Smooth muscle cell of the brain vasculature (primary cell): ENCODE measurements around the gene HSPH1.

Experiments
- DNase-seq: peaks from one replicate; pipeline ENCODE4 v3.0.0-alpha.2; 2012; ENCODE audit warnings: low read depth, low spot score

HSPH1 gene

DNA sequence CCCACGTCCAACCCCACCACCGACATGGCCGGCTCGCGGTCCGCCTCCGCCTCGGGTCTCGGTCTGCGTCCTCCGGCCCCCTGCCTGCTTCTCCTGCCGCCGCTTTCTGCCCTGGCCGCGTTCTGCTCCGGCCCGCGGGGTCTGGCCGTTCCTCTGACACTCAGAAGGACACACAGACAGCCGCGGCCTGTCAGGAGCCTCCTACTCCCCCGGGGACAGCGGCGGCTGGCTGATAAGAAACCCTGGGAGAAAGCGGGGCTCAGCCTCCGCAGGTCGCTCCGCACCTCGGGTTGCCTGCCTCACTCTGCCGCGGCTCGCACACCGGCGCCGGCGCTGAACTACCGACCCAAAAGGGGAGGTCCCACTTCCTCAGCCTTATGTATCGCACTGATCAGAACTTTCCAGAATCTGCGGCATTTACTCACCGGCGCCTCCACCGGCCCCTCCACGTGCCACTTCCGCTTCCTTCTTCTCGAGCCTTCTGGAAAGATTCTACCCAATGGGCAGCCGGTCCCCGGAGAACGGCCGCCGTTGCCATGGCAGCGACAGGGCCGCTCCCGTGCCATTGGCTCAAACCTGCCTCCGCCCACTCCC, at the start of gene HSPH1:
HSPH1 (minus strand) TSS at position 348 of the 594 bp plus-strand sequence; CDS start at position 26, 322 bp downstream.
- DNase-seq = peak; percentile 91

DNA sequence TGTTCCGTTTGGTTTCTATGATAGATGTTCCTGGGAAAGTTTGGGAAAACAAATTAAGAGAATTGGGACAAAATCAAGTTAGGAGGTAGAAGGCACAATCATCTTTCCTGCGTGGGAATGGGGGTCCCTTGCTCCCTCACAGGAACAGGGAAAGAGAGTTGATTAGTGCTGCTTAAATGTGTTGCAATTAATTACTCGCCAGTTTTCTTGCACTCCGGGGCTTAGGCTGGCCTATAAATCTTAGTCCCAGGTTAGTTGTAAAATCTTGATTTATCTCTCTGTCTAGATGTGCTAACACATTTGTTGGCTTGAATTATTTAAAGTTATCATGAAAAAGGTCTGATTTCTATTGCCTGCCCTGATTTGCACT, 48.1 kb upstream of the HSPH1 start:
- no peak for DNase-seq

DNA sequence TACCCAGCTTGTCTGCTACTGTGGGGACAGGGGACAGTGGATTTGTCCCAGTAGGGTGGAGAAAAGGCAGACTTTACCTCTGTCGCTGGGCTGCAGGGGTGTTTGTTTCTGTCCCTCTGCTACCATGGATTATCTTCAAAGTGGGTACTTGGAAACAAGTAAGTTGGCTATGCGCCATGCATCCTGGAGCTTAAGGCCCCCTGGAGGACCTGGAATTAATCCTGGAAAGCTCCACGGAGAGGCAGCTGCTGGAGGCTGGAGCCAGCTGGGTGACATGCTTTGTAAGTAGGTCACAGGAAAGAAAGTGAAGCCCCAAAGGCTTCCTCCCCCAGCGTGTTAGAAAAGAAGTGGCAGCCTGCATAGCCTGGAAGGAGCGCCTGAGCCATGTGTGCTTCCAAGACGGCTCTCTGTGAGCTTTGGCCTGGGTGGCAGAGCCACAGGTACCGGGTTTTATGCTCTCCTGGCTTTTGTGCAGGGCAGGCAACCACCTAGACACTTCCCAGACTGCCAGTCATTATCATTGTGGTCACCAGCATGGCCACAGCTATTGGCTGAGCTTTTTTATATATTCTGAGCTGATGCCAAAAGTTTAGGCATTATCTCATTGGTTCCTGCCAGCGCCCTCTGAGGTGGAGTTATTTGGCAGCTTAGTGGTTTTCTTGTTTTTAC, 47.6 kb upstream of the HSPH1 start:
- DNase-seq = peak; percentile 35

DNA sequence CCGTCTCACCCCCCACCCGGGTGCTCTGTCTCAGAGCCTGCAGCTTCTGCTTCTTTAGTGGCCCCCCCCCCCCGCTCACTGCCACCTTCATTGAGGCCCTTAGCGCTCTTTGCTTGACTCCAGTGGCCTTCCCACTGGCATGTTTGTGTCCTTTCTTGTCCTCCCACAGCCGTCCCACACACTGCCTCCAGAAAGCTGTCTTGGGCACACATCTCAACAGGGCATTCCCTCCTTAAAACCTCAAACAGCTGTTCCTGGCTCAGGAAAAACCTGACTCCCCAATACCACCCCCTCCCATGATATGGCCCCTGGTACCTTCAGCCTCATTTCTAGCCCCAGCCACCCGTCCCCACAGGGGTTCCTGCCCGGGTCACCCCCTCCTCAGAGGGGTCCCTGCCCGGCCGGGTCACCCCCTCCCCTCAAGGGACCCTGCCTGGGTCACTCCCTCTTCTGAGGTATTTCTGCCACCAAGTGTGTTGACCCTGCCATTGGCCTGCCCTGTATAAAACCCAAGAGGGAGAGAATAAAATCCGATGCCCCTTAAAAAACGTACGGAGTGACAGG, 46.9 kb upstream of the HSPH1 start:
- no peak for DNase-seq

DNA sequence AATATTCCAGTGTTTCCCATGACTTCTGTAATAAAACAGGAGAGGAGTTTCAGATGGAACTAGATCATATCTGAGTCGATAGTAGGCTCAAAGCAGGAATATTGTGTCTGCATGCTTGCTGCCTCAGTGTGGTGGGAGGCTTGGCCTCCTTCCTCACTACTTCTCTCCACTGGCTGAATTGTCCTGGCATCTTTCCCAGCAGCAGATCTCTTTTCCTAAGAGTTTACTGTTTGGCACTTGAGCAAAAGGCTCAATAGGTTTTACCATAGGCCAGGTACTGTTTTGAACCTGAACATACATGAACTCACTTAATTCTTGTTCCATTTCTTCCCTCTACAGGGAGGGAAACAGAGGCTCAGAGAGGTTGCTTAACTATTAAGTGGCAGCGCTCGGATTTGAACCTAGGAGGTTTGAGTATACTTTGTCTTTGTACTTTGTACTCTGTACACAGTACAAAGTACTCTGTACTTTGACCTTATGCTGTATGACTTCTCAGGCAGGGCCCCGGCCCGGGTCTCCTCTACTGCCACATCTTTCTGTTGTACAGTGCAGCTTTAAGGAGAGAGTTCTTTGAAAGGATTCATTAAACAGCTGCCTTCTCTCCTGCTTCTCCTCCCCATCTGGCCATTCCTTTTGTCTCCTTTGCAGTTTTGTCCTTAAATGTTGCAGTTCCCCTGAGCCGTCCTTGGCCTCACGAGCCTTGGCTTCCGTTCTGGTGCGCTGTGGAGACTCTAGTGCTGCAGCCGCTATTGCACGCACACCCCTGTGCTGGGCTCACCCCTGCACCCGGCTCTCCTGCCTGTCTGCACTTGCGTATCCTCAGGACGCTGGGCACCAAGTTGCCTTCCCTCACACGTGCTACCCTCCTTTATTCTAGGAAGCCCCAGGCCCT, 46.2 kb upstream of the HSPH1 start:
- peak; percentile 13 for DNase-seq

DNA sequence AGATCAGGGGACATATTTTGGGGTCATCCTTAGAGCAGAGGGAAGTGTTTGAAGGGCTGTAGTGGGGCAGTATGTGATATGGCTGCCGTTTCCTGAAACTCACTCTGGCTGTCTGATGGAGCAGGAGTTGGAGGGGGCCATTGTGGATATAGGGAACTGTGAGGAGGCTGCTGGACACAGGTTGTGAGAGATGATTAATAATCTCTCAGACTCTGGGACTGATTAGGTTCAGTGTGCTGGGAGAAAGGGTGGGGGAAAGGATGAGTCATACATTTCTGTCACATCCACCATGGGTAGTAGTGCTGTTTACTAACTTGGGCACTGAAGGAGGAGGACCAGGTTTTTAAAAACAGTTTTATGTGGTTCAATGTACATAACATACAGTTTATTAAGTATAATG, 42.9 kb upstream of the HSPH1 start:
- no peak for DNase-seq

DNA sequence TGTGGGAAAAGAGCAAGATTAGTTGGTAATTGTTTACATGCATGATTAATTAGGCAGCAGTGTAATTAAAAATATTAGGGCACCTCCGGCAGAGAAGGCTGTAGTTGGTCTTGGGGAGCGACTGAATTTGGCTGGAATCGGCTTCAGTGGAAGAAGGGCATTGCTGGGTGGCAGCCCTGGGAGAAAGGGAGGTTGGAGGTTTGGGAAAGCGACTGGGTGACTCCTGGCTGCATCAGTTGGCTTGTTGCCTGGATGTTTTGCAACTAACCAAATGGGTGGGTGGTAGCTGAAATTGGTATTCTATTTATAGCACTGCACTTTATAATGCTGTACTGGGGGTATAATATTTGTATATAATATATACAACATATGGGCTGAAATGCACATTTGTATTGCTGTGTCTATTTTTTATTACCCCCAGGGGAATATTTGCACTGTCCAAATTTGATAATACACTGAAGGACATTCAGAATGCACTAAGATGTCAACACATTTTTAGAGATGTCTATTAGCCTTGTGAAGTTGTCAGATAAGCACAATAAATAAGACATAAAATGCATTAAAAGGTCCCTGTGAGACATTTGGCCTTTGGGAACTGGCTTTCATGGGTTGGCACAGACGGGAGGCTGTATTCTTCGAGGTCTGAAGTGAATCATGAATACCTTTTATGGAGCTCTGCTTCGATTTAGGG, 39.8 kb upstream of the HSPH1 start:
- DNase-seq = no peak

DNA sequence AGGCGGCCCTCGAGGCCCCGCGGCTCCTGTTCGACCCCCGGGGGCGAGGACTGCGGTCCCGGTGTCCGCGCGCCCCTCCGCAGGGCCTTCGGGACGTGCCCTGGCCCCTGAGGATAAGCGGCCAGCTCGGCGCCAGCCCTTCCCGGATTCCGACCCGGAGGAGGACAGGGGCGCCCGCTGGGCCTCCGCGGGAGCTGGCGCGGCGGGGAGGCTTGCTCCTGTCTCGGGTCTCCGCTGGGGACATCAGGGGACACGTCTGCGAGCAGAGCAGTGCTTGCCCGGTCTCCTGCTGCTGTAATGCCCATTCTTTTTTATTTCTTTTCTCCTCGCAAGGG, 38.9 kb upstream of the HSPH1 start:
- DNase-seq = no peak

DNA sequence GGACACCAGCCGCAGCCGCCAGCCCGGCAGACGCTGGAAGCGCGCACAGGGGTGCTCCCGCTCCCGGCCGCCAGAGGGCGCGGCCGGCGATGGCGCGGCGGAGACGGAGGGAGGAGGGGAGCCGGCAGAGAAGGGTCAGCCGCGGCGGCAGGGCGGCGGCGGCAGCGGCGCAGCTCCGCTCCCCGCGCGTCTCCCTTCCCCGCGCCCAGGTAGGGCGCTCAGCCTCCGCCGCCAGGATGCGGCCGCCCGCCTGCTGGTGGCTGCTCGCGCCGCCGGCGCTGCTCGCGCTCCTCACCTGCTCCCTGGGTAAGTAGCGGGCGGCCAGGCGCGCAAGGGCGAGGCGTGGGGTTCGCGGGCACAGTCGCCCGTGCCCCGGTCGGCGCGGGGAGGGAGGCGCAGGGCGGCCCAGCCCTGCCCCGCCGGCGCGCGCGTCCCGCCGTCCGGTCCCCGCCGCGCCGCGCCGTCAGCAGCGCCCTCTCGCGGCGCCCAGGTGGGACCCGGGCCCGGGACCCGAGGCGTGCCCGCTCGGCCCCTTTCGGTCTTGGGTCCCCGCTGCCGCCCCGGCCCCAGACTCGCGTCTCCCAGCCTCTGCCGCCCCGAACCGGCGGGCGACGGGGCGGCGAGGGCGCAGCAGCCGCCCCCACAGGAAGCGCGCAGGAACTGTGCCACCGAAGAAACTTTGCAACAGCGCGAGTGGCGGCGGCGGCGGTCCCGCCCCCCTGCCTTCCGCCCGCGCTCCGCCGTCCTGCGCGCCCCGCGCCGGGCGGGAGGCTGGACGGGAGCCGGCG, 38.3 kb upstream of the HSPH1 start, which contains the start of gene B3GLCT:
B3GLCT (plus strand) TSS at position 127 of the 788 bp plus-strand sequence; CDS start at position 237, 110 bp downstream.
- peak; percentile 24 for DNase-seq

DNA sequence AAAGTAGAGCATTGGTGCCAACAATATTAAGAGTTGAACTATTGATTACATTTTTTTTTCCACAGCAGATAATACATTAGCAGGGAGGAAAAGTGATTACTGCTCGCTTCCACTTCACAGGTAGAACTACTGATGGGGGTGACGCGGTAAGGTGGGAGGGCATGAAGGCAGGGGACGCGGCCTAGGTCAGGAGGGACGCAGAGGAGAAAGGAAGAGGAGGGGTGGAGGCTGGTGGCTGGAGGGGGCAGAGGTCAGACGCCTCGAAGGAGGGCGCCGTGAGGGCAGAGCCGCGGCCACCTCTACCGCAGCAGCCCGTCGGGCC, 37.8 kb upstream of the HSPH1 start:
- DNase-seq = no peak

DNA sequence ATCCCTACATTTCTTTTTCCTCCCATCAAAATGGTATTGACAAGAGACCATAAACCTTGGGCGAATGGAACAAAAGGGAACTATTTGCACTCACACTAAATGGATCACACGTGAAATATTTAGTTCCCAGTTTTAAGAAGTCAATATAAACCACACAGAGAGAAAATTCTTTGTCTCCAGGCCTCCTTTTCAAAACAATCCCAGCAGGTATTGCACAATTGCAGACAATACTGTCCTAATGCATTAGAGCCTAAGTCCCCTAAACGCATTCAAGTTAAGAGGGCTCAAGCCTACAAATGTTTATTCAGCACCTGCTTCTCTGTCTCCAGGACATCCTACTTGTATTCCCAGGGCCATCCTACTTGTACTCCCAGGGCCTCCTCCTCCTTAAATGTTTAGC, 36.8 kb upstream of the HSPH1 start:
- DNase-seq = no peak

DNA sequence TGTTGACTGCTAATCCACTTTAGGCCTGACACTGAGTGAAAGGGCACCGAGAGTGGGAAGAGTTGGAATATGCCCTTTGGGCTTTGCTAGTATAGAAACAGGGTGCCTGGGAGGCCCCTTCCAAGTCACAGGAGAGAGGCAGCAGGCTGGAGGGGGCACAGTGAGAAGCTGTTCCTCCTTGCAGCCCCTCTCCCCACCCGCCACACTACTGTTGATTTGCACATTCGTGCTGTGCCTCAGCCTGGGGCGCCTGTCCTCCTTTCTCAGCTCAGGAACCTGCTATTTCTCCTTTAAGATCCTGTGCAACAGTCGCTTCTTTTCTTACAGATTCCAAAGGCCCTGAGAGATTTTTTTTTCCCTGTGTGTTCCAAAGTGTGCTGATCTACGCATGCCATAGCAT, 35.3 kb upstream of the HSPH1 start:
- no peak for DNase-seq

DNA sequence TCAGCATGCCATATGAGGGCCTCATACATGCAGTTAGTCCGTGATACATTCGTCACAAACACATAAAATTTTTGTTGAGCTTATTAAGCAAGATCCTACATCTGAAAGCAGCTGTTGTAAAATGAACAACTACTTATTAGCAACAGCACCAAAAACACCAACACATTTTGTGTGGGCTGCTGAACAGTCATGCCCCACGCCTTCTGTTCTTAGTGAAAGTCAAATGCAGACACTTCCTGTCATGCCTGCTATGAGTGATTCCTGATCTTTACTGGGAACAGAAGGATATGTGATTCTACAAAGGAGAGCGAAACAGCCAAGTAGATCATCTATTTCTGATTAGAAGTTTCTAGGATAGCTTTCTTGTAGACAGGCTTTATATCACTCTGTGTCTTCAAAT, 33.9 kb upstream of the HSPH1 start:
- DNase-seq = no peak

DNA sequence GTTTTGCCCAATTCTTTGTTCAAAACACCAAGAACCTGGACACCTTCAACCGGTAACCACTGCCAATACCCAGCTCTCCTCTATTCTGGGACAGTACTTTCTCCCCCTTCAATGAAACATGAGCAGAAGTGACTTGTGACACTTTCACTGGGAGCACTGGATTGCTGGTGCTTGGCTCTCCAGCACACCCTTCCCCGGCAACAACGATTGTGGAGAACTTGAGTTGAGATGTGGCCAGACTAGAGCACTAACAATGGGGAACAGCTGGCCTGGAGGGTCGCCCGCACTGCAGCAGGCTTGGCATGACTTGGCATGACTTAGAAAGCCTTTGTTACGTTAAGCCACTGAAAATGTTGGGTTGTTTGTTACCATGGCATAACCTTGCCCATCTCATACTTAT, 30.6 kb upstream of the HSPH1 start:
- no peak for DNase-seq

DNA sequence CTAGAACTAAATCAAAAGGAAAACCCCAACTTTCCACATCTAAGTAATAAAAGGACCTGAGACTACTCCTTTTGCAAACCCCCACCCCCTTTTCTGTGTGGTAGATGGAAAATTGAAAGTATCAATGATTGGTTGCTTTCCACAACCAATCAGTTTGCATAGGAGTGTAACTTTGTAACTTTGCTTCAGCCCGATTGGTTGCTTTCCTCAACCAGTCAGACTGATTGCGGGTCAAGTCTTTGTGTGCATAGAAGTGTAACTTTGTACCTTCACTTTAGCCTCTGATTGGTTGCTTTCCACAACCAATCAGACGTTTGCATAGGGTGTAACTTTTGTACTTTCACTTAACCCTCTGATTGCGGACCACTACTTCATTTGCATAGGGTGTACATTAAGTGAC, 30.0 kb upstream of the HSPH1 start:
- no peak for DNase-seq

DNA sequence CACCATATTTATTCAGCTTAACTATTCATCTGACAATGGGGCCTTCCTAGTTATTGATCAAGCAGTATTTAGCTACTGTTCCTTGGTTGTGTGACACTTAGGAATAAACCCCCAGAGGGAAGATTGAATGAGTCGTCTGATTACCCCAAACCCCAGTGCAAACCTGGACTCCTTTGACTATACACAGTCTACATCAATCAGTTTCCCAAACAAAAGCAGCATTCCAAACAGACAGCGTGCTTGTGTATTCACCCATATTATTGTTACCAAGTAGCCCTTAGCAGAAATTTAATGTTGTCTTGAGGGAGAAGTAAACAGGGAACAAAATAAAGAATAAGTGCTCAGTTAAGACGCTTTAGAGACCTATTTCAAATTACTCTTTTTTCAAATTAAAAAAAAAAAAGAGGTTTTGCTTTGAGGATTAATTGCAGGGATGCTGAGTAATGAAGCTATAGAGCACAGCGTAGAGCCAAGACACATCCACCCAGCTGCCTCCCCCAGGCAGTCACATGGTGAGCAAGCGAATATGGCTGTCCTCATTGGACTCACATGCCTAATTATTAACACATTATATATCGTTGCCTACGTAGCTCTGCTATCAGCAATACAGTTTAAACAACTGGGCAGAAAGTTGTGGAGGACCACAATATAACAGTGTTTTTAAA, 23.4 kb upstream of the HSPH1 start:
- no peak for DNase-seq

DNA sequence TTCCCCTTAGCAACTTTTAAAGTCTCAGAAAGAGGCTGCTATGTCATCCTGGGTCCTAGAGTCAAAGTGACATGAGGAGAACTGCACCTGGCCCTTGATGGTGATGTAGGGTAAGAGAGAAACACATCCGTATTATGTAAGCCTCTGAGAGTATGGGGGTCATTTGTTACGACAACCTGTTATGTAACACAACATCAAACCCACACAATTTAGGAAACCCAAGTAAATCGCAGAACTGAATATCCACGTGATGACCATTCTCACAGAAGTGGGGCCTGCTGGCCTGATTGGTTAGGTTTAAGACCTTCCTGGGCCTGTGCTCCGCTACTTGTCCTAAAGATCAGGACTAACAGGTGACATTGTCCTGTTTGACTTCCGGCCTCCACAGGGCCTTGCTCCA, 22.7 kb upstream of the HSPH1 start:
- no peak for DNase-seq

DNA sequence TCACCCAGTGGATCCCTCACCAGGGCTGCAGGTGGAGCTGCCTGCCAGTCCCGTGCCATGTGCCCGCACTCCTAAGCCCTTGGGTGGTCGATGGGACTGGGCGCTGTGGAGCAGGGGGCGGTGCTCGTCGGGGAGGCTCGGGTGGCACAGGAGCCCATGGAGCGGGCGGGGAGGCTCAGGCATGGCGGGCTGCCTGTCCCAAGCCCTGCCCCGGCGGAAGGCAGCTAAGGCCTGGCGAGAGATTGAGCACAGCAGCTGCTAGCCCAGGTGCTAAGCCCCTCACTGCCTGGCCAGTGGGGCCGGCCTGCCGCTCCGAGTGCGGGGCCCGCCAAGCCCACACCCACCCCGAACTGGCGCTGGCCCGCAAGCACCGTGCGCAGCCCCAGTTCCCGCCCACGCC, 21.3 kb upstream of the HSPH1 start:
- DNase-seq = no peak

DNA sequence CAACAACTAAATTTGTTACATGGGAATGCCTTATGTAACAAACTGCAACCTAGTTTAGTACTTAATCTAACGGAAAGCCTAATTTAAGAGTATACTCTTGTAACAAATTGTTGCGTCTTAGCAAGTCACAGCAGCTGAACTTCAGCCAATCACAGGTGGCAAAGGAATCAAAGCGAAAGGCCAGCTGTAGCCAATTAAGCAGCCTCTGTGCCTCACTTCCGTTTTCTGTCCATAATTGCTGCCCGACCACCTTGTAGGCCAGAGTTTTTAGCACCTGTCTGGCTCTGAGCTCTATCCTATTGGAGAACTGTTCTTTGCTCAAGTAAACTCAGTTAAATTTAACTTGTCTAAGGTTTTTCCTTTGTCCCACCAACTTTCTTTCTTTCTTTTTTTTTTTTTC, 18.1 kb upstream of the HSPH1 start:
- DNase-seq = no peak

DNA sequence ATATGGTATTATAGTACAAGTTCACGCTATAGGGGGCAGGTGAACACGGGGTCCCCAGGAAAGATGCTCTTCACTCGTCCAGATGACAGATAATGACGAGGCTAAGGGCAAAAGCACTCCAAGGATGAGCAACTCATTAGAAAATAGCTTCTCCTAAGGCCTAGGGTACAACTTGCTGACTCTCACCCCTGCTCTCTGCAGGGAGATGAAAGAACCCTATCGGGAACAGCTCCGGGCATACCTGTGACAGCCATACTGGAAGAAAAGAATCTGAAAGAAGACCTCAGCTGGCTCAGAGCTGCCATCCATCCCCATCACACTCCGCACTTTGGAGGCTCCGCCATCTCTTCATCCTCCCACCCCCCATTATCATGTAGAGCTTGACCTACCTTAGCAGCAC, 17.5 kb upstream of the HSPH1 start:
- DNase-seq = no peak
